H1 (cell line): Measurements from ENCODE around the gene COPA. TPM values are rescaled to one million over a fixed set of nuclear protein-coding genes. Genes with fewer than 3 reads are reported as not detected.

Experiments
- ASH2L ChIP-seq: fragments of 200-600, 300-600 bp; sonication (generic); IDR thresholded peaks from one replicate; pipeline ENCODE4 v1.7.1; 2017; ENCODE audit warnings: low read length
- BACH1 ChIP-seq: IDR thresholded peaks from 2 replicates; pipeline ENCODE4 v1.6.1; 2012; ENCODE audit warnings: low read length, improper control_type of control experiment
- BRCA1 ChIP-seq: IDR thresholded peaks from 2 replicates; pipeline ENCODE4 v1.6.1; 2012; ENCODE audit warnings: low read depth, low read length, improper control_type of control experiment
- CREB1 ChIP-seq: IDR thresholded peaks from 2 replicates; pipeline ENCODE4 v1.6.1; 2012; ENCODE audit warnings: inconsistent platforms
- CTBP2 ChIP-seq: IDR thresholded peaks from 2 replicates; pipeline ENCODE4 v1.7.0; 2011; ENCODE audit warnings: borderline replicate concordance, mild to moderate bottlenecking, moderate library complexity, mixed read lengths, low read length; ENCODE audit not compliant: insufficient read depth, insufficient read length
- FOSL1 ChIP-seq: IDR thresholded peaks from 2 replicates; pipeline ENCODE4 v1.6.1; 2011; ENCODE audit warnings: mild to moderate bottlenecking, low read depth, low read length, moderate library complexity; ENCODE audit not compliant: insufficient read depth
- KDM4A ChIP-seq: IDR thresholded peaks from one replicate; pipeline ENCODE4 v1.7.1; 2012; ENCODE audit warnings: low read depth, mild to moderate bottlenecking, moderate library complexity, low read length, inconsistent platforms; ENCODE audit not compliant: severe bottlenecking
- KDM5A ChIP-seq: fragments of 200-600 bp; IDR thresholded peaks from 2 replicates; pipeline ENCODE4 v1.7.1; 2012; ENCODE audit warnings: mild to moderate bottlenecking, low read length, inconsistent platforms, mixed read lengths
- NRF1 ChIP-seq: IDR thresholded peaks from 2 replicates; pipeline ENCODE4 v1.6.1; 2011; ENCODE audit warnings: mild to moderate bottlenecking, low read depth, low read length, improper control_type of control experiment
- POLR2AphosphoS5 ChIP-seq: IDR thresholded peaks from 2 replicates; pipeline ENCODE4 v1.6.1; 2011; ENCODE audit warnings: low read depth, low read length
- POU5F1 ChIP-seq: IDR thresholded peaks from 2 replicates; pipeline ENCODE4 v1.6.1; 2011; ENCODE audit warnings: low read depth, mild to moderate bottlenecking, low read length, moderate library complexity
- RBBP5 ChIP-seq: IDR thresholded peaks from 2 replicates; pipeline ENCODE4 v1.7.1; 2012; ENCODE audit warnings: low read depth, mild to moderate bottlenecking, inconsistent platforms, low read length, moderate library complexity, borderline replicate concordance
- SAP30 ChIP-seq: fragments of 300-600 bp; sonication (generic); IDR thresholded peaks from 2 replicates; pipeline ENCODE4 v1.7.1; 2012; ENCODE audit warnings: low read length, moderate library complexity, mild to moderate bottlenecking, inconsistent platforms; ENCODE audit not compliant: insufficient read depth, insufficient replicate concordance
- SIN3A ChIP-seq, 2 experiments: IDR thresholded peaks in 1 of 2; conservative IDR thresholded peaks in 1 of 2; 2 replicates each; pipeline ENCODE4 v1.6.1; 2011 to 2012; ENCODE audit warnings: low read length in 2 of 2, improper control_type of control experiment in 1 of 2, low read depth in 1 of 2, mild to moderate bottlenecking in 1 of 2
- SIRT6 ChIP-seq: IDR thresholded peaks from one replicate; pipeline ENCODE4 v1.7.1; 2012; ENCODE audit warnings: low read length, inconsistent platforms
- SIX5 ChIP-seq: IDR thresholded peaks from 2 replicates; pipeline ENCODE4 v1.6.1; 2011; ENCODE audit warnings: mild to moderate bottlenecking, low read depth, low read length
- SP4 ChIP-seq: IDR thresholded peaks from 2 replicates; pipeline ENCODE4 v1.6.1; 2012; ENCODE audit warnings: low read length, inconsistent platforms
- TAF7 ChIP-seq: optimal IDR thresholded peaks from 2 replicates; pipeline ENCODE3; 2011; ENCODE audit warnings: low read depth, mild to moderate bottlenecking, inconsistent platforms, low read length, moderate library complexity, borderline replicate concordance
- TBP ChIP-seq: IDR thresholded peaks from 2 replicates; pipeline ENCODE4 v1.6.1; 2011; ENCODE audit warnings: low read depth, low read length, improper control_type of control experiment
- TEAD4 ChIP-seq: IDR thresholded peaks from 2 replicates; pipeline ENCODE4 v1.6.1; 2012; ENCODE audit warnings: low read depth, low read length, inconsistent platforms, mixed read lengths
- polyA plus RNA-seq, 7 experiments: library from polyadenylated mRNA; depleted of rRNA in 3 of 7; stranded (reverse) in 5 of 7; unstranded in 2 of 7; fragments of >200 nt in 5 of 7; fragments of 200-250 nt in 2 of 7; gene quantifications; 1 replicate in 5 of 7; 2 replicates in 1 of 7; 4 replicates in 1 of 7; pipeline versions ENCODE4 v1.2.1 to v1.2.3, GENCODE V29; 2011 to 2013; ENCODE audit warnings: missing spikeins in 2 of 7, mixed read lengths in 2 of 7
- total RNA-seq: library from RNA; stranded (reverse); fragmentation: NEBNext Ultra II Directional; extraction: Animal tissue kit (Norgen Biotek cat#: 25700); gene quantifications from 2 replicates; pipeline ENCODE4 v1.2.1, GENCODE V29; 2021
- TF ChIP-seq, protein P1 (sequence below): IDR thresholded peaks from 2 replicates; pipeline ENCODE4 v1.6.1; 2012; ENCODE audit warnings: inconsistent platforms
- TF ChIP-seq, protein P2 (sequence below): IDR thresholded peaks from 2 replicates; pipeline ENCODE4 v1.6.1; 2012; ENCODE audit warnings: low read length, inconsistent platforms

The COPA gene
- total and polyA plus RNA-seq, 2 of the 8 experiments (the other 6 are each of a cell fraction or from before 2014, with no cell fraction given): 78.2 to 115 TPM

DNA sequence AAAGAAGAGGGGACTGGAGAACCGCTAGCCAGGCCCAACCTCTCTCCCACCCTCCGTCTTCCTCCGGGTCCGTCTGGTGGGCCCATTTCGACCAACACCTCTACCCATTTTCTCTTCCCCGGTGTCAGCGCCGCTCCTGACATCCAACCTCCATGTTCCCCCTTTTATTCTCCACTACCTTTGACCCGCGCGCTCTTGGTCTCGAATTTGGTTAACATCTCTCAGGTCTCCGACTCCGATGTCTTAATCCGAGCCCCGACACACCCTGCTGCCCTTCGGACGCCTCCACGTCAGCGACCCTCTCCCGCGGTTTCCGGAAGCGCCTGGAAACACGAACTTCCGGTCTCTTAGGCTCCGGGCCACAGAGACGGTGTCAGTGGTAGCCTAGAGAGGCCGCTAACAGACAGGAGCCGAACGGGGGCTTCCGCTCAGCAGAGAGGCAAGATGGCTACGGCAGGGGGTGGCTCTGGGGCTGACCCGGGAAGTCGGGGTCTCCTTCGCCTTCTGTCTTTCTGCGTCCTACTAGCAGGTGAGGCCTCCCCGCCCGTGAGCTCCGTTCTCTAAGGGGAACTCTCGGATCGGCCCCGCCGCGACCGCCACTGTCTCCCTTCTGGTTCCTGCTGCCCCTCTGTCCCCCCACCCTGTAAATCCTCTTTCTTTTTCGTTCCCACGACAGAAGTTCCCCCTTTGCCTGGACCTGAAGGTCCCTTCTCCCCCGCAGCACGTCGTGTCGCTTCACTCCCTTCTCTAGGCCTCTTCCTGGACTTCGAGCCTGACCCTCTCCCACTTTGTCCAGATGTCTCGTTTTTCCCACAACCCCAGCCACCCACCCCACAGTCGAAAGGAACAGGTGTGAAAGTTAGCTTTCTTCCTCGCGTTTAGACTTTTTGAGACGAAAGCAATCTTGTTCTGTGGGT lies at the start of gene COPA, which contains the start of gene NCSTN (continued):
- peak; percentile 91 for TF ChIP-seq ASH2L
- TF ChIP-seq CTBP2: no peak
- TF ChIP-seq SP4: no peak
- TF ChIP-seq BACH1: no peak
- no peak for TF ChIP-seq FOSL1
- peak; percentile 90 for TF ChIP-seq KDM5A
- TF ChIP-seq TAF7: peak; percentile 53
- TF ChIP-seq TBP: peak; percentile 90
- TF ChIP-seq SIX5: no peak
- peak; percentile 75 for TF ChIP-seq SAP30
- TF ChIP-seq, protein P1, sequence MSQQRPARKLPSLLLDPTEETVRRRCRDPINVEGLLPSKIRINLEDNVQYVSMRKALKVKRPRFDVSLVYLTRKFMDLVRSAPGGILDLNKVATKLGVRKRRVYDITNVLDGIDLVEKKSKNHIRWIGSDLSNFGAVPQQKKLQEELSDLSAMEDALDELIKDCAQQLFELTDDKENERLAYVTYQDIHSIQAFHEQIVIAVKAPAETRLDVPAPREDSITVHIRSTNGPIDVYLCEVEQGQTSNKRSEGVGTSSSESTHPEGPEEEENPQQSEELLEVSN: no peak
- peak; percentile 61 for TF ChIP-seq POLR2AphosphoS5
- TF ChIP-seq POU5F1: no peak
- peak in 1 of 2 experiments; percentile 94; a peak in 3 of 4 replicates for TF ChIP-seq SIN3A (conservative IDR thresholded peaks at IDR 0.05 in 1 of 2, IDR thresholded peaks at IDR 0.05 in 1 of 2; ENCODE audit: low read depth in 1 of 2, low read length in 2 of 2)
- TF ChIP-seq BRCA1: no peak; the same call in 1 of the 2 replicates
- TF ChIP-seq TEAD4: no peak
- peak; percentile 71; the same call in 1 of the 2 replicates for TF ChIP-seq CREB1
- TF ChIP-seq RBBP5: peak; percentile 87
- no peak for TF ChIP-seq SIRT6
- TF ChIP-seq NRF1: no peak
- TF ChIP-seq, protein P2, sequence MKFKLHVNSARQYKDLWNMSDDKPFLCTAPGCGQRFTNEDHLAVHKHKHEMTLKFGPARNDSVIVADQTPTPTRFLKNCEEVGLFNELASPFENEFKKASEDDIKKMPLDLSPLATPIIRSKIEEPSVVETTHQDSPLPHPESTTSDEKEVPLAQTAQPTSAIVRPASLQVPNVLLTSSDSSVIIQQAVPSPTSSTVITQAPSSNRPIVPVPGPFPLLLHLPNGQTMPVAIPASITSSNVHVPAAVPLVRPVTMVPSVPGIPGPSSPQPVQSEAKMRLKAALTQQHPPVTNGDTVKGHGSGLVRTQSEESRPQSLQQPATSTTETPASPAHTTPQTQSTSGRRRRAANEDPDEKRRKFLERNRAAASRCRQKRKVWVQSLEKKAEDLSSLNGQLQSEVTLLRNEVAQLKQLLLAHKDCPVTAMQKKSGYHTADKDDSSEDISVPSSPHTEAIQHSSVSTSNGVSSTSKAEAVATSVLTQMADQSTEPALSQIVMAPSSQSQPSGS: no peak; the same call in 1 of the 2 replicates
- peak; percentile 83 for TF ChIP-seq KDM4A
